ENCODE measurements around the gene CASP5.
"Not testable (repeated sequence)": the region's sequence is repeated elsewhere in the genome, so short reads cannot be mapped to it uniquely, and the experiment has no call there.

Gene CASP5

GRCh38 chr11:105023003-105023402 is at the start of gene CASP5:
Gene CASP5, minus strand, starts transcription at chr11:105023168. Its CDS starts 32 bp downstream, at chr11:105023136.
- no peak for DNase-seq
- intact Hi-C loops (cut with DNase I) = no loop called here

- intact Hi-C loops (cut with DNase I) = not testable (repeated sequence)
Measured at GRCh38 chr11:105072080-105072479, 49.1 kb upstream of the CASP5 start.

DNA sequence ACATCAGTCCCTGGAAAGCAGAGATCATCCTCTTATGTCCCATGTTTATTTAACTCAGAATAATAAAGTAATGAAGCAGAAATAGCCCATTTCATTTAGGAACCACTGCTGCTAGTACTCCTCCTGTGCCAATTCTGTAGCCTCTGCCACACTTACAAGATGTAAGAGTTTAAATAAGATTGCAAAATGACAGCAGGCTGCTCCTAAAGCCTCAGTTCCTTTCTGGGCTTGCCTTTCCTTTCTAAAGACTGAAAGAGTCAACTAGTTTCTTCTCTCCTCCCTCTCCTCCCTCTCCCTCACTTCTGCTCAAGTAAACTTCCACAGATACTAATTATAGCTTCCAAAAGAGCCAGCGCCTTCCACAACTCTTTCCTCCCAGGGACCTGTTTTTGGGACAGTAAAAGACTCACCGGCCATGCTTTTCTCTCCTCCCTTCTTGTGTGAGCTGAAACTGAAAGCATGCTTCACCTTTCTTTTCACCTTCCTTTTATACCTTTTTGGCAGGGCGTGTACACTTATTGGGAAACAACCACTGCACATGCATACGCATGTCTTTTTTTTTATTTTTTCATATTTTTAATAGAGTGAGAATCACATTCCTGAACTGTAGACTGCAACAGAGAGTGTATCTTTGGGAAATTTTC is 48.2 kb upstream of the CASP5 start:
- DNase-seq = no peak
- intact Hi-C loops (cut with DNase I) = no loop called here

More at GRCh38 chr11:105072080-105072479, 49.1 kb upstream of the CASP5 start:
- not testable (repeated sequence) for DNase-seq

GRCh38 chr11:105070306-105070705 is 47.3 kb upstream of the CASP5 start:
- peak in 1 of 10 donors; percentile 61 for DNase-seq
- intact Hi-C loops (cut with DNase I) = no loop called here

DNA sequence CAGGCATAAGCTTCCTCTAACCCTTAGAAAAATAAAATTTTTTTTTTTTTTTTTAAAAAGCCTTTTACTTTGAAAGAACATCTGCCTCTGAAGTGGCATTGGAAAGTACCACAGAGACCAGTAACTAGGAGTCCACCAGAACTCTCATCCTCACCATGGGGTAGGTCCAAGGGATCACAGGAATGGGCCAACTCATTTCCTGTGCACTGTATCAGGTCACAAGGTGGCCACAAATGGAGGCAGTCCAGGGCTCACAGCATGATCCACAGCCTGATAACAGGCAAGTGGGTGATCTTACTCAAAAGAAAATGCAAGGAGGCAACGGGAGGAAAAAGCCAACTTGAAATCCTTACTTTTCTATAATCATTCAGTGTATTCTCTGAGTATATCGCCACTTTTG is 46.8 kb upstream of the CASP5 start:
- intact Hi-C loops (cut with DNase I); DNase-seq: not testable (repeated sequence)

DNA sequence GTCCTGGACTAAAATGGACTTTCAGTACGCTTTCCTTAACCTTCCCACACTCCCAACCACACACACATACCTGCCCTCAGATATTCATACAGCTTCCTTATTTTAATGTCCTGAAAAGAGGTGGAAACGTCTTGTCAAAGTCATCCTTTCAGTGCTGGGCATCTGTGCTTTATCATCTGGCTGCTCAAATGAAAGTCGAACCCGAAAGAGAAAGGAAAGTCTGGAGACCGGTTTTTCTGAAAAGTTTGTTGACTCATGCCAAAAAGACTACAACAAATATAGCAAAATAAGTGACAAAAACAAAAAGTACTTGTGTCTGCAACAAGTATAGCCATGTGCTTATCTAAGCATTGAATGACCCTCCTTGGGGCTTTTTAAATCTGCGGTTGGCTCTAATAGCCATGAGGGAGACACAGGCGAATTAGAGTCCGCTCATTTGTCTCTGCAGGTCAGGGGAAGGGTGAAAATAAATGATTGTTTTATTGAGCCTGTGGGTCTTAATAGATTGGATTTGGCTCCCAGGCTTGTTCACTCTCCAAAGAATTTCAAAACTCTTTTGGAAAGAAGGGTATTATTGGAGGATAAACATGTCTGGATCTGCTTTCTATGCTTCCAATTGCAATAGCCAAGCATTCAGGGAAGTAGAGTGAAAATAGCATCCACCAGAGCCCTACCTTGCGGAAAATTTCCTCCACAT is 40.4 kb upstream of the CASP5 start:
- DNase-seq; intact Hi-C loops (cut with DNase I): not testable (repeated sequence)

- DNase-seq = no peak
- intact Hi-C loops (cut with DNase I) = no loop called here
Measured at GRCh38 chr11:105057432-105057831, 34.5 kb upstream of the CASP5 start.

DNA sequence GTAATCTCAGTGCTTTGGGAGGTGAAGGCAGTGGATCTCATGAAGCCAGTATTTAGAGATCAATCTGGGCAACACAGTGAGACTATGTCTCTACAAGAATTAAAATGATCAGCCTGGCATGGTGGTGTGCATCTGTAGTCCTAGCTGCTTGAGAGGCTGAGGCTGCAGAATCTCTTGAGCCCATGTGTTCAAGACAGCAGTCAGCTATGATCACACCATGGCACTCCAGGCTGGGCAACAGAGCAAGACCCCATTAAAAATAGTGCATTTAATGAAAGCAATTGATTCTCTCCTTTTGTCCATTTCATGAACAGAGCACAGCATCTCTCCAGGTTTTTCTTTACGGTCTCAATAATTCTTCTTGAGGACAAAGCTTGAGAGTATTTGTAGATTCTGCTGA is 33.5 kb upstream of the CASP5 start:
- intact Hi-C loops (cut with DNase I) = no loop called here

GRCh38 chr11:105054723-105055493 is 31.9 kb upstream of the CASP5 start:
- intact Hi-C loops (cut with DNase I) = no loop called here
- no peak for DNase-seq

More for the DNA sequence above, 33.5 kb upstream of the CASP5 start:
- DNase-seq = no peak

- intact Hi-C loops (cut with DNase I) = no loop called here
Measured at GRCh38 chr11:105052487-105052886, 29.5 kb upstream of the CASP5 start.

DNA sequence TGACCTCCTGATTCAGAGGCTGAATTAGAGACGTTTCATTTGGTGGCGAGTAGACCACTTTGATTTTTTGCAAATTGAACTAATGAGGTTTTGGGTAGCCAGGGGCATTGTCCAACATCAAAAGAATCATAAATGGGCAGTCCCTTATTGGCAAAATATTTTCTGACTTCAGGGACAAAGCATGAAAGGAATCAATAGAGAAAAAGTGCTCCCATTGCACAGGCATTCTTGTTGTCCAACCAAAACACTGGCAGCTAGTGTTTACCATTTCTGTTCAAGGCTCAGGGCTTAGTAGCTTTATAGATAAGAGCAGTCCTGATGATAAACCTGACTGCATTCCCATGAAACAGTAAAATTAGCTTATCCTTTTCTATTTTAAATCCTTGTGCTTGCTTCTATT is 28.6 kb upstream of the CASP5 start:
- intact Hi-C loops (cut with DNase I) = no loop called here

More at GRCh38 chr11:105052487-105052886, 29.5 kb upstream of the CASP5 start:
- DNase-seq = no peak

DNA sequence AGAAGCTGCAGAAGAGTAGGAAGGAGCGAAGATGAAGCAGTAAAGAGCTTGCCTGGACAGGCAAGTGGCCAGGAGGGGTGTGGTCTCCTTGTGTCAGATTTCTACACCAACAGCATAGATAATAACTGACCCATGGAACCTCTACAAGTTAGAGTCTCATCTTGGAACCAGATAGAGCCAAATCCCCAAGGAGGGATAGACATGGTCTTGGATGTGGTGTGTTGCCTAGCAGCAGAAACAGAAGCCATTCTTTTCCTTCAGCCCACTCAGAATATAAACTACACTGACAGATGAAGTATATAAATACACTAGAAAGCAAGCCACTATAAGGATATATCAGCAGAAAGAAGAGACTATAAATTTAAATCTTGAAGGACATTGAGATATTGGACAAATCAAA is 26.5 kb upstream of the CASP5 start:
- intact Hi-C loops (cut with DNase I) = no loop called here
- no peak for DNase-seq

More for the DNA sequence above, 28.6 kb upstream of the CASP5 start:
- DNase-seq = no peak

DNA sequence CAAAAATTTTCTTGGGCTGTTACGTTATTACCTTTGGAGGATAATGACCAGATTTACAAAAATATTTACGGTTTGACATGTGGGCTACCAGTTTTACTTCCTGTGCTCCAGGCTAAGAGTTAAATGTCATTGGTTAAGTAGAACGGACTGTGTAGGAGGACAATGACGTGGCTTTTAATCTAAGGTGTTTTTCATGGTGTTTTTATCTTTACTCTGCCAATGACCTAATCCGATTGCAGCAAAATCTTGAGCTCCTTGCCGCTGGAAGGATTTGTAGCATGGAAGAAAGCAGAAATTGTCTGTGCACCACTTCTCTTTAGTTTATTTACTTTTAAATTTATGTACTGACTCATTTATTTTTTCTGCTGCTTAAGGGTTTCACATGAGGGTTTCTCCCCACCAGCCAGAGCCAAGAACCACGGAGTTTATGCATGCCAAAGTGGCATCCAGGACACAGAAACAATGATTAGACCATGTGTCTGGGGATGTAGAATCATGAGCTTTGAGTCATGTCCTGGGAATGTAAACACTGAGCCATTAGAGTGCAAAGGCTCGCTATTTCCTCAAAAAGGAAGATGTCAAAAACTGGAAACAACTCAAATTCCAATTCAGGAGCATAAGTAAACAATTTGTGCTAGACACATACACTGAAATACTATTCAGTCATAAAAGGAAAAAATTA is 24.1 kb upstream of the CASP5 start:
- intact Hi-C loops (cut with DNase I) = no loop called here
- DNase-seq = no peak

DNA sequence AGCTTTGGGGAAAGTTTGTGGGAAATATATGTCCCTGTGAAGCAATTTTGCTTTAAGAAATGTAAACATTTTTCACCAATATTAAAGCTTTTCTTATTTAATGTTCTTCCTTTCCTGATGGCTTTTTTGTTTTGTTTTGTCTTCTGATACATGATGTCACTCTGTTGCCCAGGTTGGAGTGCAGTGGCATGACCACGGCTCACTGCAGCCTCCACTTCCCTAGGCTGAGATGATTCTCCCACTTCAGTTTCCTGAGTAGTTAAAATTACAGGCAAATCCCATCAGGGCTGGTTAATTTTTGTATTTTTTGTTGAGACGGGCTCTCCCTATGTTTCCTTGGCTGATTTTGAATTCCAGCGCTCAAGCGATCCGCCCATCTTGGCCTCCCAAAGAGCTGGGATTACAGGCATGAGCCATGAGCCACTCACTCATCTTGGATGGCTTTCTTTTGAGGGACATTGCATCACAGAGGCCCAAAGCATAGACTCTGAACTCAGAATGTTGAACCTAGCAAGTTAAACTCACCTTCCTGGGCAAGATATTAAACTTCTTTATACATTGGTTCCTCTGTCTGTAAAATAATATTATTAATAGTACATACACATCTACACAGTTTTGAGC is 22.8 kb upstream of the CASP5 start:
- intact Hi-C loops (cut with DNase I) = no loop called here
- DNase-seq = no peak

DNA sequence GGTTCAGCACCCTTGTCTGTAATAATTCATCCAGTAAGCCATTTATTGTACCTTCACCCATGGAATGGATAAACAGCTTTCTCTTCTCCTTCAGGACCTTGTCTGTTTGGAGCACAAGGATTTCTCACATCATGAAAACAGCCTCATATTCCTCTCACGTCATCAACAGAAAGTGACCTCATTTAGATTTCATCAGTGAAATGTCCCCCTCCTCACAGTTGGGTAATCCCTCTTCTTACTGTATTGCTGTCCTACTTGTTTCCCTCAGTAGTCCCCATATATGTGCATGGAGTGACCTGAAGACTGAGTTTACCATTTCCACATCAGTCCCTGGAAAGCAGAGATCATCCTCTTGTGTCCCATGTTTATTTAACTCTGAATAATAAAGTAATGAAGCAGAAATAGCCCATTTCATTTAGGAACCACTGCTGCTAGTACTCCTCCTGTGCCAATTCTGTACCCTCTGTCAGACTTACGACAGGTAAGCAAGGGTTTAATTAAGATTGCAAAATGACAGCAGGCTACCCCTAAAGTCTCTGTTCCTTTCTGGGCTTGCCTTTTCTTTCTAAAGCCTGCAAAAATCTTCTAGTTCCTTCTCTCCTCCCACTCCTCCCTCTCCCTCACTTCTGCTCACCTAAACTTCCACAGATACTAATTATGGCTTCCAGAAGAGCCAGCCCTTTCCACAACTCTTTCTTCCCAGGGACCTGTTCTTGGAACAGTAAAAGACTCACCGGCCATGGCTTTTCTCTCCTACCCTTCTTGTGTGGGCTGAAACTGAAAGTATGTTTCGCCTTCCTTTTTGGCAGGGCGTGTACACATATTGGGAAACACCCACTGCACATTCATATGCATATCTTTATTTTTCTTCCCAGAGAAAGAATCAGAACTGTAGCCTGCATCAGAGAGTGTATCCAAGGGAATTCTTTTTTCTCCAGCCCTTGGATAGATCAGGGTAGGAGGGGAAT is 21.9 kb upstream of the CASP5 start, which contains the start of gene CARD16:
TSS of gene CARD16 (minus strand) at position 779 of the 968 bp plus-strand sequence. CDS start at position 741, 38 bp downstream.
- intact Hi-C loops (cut with DNase I); DNase-seq: not testable (repeated sequence)

- no peak for DNase-seq
- intact Hi-C loops (cut with DNase I) = no loop called here
Measured at GRCh38 chr11:105042178-105042577, 19.2 kb upstream of the CASP5 start.

DNA sequence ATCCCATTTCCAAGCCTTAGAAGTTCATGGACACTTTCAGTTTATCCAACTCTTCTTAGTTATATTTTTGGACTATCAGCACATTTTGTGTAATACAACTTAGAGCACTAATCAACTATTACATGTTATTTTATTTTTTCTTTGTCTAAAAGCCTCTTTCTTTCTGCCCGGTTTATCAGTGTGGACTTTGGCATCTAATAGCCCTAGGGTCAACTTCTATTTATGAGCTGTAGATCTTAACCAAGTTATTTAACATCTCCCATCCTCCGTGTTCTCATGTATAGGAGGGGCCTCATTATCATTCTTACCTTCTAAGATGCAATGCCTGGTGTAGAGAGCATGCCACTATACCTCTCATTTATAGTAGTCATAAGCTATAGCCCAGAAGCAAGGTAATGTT is 17.7 kb upstream of the CASP5 start:
- intact Hi-C loops (cut with DNase I) = no loop called here

GRCh38 chr11:105034813-105035620 is 12.0 kb upstream of the CASP5 start, which contains the start of gene CASP1:
Gene CASP1, minus strand, starts transcription at chr11:105035144. Its CDS starts 31 bp downstream, at chr11:105035113.
- intact Hi-C loops (cut with DNase I) = no loop called here
- no peak for DNase-seq

More for the DNA sequence above, 17.7 kb upstream of the CASP5 start:
- DNase-seq = no peak

Measured in posterior cingulate gyrus (tissue), 11 donors.